Stimulated activated CD4-positive, alpha-beta T cell treated with anti-CD3 and anti-CD28 coated beads, TNF-alpha, amount 100 ng/mL, for 4 hours (primary cell): ENCODE results near the gene ARRDC2.
"Not testable (repeated sequence)": the region's sequence is repeated elsewhere in the genome, so short reads cannot be mapped to it uniquely, and the experiment has no call there.

Experiments used
- DNase-seq, 3 experiments: peaks; one replicate each; pipeline ENCODE4 v3.0.0-alpha.2; 2020; ENCODE audit warnings: low read depth in 3 of 3

ARRDC2 gene

GRCh38 chr19:17989425-17990094 lies 18.4 kb upstream of the ARRDC2 start:
- no peak for DNase-seq

- DNase-seq = no peak
Observed at GRCh38 chr19:17993076-17993813, 14.7 kb upstream of the ARRDC2 start.

- DNase-seq = peak; percentile 73 to 79 (median 76)
Observed at GRCh38 chr19:17996826-17997316, 11.1 kb upstream of the ARRDC2 start.

GRCh38 chr19:17997969-17998826 lies 9.8 kb upstream of the ARRDC2 start:
- no peak for DNase-seq

GRCh38 chr19:17998827-17999150 lies 9.2 kb upstream of the ARRDC2 start:
- no peak for DNase-seq

- no peak for DNase-seq
Observed at GRCh38 chr19:17999684-18000479, 8.1 kb upstream of the ARRDC2 start.

GRCh38 chr19:18000480-18000914 lies 7.5 kb upstream of the ARRDC2 start:
- no peak for DNase-seq

- DNase-seq = peak; percentile 67 to 80 (median 79)
Observed at GRCh38 chr19:18000915-18001776, 6.8 kb upstream of the ARRDC2 start.

GRCh38 chr19:18001777-18002345 lies 6.1 kb upstream of the ARRDC2 start:
- DNase-seq = no peak

- DNase-seq = no peak
Observed at GRCh38 chr19:18002347-18002850, 5.6 kb upstream of the ARRDC2 start.

- DNase-seq = not testable (repeated sequence)
Observed at GRCh38 chr19:18005750-18006149, 2.2 kb upstream of the ARRDC2 start.

- DNase-seq = peak; percentile 68 to 74 (median 70)
Observed at GRCh38 chr19:18007044-18007916, 690 bp upstream of the ARRDC2 start.

GRCh38 chr19:18008814-18009213 lies 844 bp downstream of the ARRDC2 start:
- DNase-seq = no peak

- DNase-seq = no peak
Observed at GRCh38 chr19:18009412-18010066, 1.6 kb downstream of the ARRDC2 start.

GRCh38 chr19:18010149-18010548 lies 2.2 kb downstream of the ARRDC2 start:
- DNase-seq = no peak

GRCh38 chr19:18013210-18014111 lies 5.5 kb downstream of the ARRDC2 start:
- DNase-seq = no peak

- DNase-seq = no peak
Observed at GRCh38 chr19:18014197-18014596, 6.2 kb downstream of the ARRDC2 start.
